Measurements from ENCODE around the gene DBP.

GRCh38 chr19:48591021-48591420, 46.2 kb downstream of the DBP start:
- TF ChIP-seq CTCF (IDR thresholded peaks at IDR 0.05) (no peak), ZFX (IDR thresholded peaks at IDR 0.05; ENCODE audit: borderline replicate concordance) (no peak)
